ENCODE data around the gene VAT1L. TPM values are rescaled to one million over a fixed set of nuclear protein-coding genes. Genes with fewer than 3 reads are reported as not detected.

The VAT1L gene
- total and polyA plus RNA-seq, 2 donors (not counting 3 experiments of a cell fraction or from before 2014, with no cell fraction given), result 0.46 to 1.5 TPM

DNA sequence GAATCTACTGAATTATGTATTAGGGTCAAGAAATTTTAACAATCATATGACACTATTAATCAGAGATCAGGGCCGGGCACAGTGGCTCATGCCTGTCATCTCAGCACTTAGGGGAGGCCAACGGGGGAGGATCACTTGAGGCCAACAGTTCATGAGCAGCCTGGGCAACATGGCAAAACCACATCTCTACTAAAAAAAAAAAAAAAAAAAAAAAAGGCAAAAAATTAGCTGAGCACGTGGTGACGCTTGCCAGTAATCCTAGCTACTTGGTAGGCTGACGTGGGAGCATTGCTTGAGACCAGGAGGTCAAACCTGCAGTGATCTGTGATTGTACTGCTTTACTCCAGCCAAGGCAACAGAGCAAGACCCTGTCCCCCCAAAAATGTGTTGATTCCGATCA is 181.5 kb downstream of the VAT1L start:
- no peaks in the 10 kb centered on the region for H3K79me2 ChIP-seq (ENCODE audit: control insufficient read depth, insufficient read depth, low read length)
- H3K4me1 ChIP-seq (ENCODE audit: control insufficient read depth, extremely low read depth, insufficient read depth, low read length), result no peaks in the 10 kb centered on the region
- H4K20me1 ChIP-seq (replicated peaks; ENCODE audit: control insufficient read depth, extremely low read depth, insufficient read depth, low read length), result no peaks in the 10 kb centered on the region
- intact Hi-C loops (cut with micrococcal nuclease) (loop anchor here (2.0 kb wide), 2 partner anchors 181 to 531 kb away; partner anchors contain the start of gene VAT1L), dilution Hi-C loops (cut with MboI; ENCODE audit: extremely low pct_ligation_motif_present, low sequenced_read_pairs) (no loop called here)
- no peaks in the 10 kb centered on the region for H3K36me3 ChIP-seq (ENCODE audit: control insufficient read depth in 2 of 2, extremely low read depth in 1 of 2, insufficient read depth in 2 of 2, low read length in 2 of 2)
- TF ChIP-seq, protein P1, sequence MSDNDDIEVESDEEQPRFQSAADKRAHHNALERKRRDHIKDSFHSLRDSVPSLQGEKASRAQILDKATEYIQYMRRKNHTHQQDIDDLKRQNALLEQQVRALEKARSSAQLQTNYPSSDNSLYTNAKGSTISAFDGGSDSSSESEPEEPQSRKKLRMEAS (IDR thresholded peaks at IDR 0.05; ENCODE audit: insufficient read depth, insufficient read length), result no peak
- TF ChIP-seq POLR2AphosphoS5 (IDR thresholded peaks at IDR 0.05; ENCODE audit: insufficient read depth, low read depth, low read length) (no peak), MYC (IDR thresholded peaks at IDR 0.05; ENCODE audit: low read depth, low read length) (no peak), JUN (IDR thresholded peaks at IDR 0.05; ENCODE audit: borderline replicate concordance, insufficient read depth, insufficient read length, low read depth) (no peak), EZH2 (IDR thresholded peaks at IDR 0.05; ENCODE audit: borderline replicate concordance, low read depth, low read length, severe bottlenecking) (no peak), FOS (IDR thresholded peaks at IDR 0.05; ENCODE audit: borderline replicate concordance, insufficient read depth, low read length) (no peak), POLR2A (IDR thresholded peaks at IDR 0.05; ENCODE audit: low read depth, low read length) (no peak), GATA2 (IDR thresholded peaks at IDR 0.05; ENCODE audit: insufficient read depth, insufficient read length, low read depth, low read length) (no peak)
- TF ChIP-seq, protein P2, sequence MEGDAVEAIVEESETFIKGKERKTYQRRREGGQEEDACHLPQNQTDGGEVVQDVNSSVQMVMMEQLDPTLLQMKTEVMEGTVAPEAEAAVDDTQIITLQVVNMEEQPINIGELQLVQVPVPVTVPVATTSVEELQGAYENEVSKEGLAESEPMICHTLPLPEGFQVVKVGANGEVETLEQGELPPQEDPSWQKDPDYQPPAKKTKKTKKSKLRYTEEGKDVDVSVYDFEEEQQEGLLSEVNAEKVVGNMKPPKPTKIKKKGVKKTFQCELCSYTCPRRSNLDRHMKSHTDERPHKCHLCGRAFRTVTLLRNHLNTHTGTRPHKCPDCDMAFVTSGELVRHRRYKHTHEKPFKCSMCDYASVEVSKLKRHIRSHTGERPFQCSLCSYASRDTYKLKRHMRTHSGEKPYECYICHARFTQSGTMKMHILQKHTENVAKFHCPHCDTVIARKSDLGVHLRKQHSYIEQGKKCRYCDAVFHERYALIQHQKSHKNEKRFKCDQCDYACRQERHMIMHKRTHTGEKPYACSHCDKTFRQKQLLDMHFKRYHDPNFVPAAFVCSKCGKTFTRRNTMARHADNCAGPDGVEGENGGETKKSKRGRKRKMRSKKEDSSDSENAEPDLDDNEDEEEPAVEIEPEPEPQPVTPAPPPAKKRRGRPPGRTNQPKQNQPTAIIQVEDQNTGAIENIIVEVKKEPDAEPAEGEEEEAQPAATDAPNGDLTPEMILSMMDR (IDR thresholded peaks at IDR 0.05; ENCODE audit: extremely low read depth in 1 of 2, insufficient read depth in 1 of 2, low read depth in 1 of 2, low read length in 2 of 2), result no peak
- no peak overlapping the region for H2AFZ ChIP-seq (ENCODE audit: low read depth, low read length)
- BruUV-seq (replicated peaks), result no TSS peak
- no peak overlapping the region for H3K9ac ChIP-seq (replicated peaks; ENCODE audit: extremely low read depth, insufficient read depth, low read length)
- H3K9me1 ChIP-seq (replicated peaks; ENCODE audit: control insufficient read depth, extremely low read depth, insufficient read depth, low read length), result no peaks in the 10 kb centered on the region
- H3K4me3 ChIP-seq (replicated peaks in 1 of 3; ENCODE audit: insufficient read depth in 1 of 3, low read depth in 1 of 3, low read length in 3 of 3), result no peak overlapping the region
- no peak for FAIRE-seq
- CTCF ChIA-PET, result interaction anchor here (1.0 to 4.4 kb wide), 9 partner anchors 33 to 733 kb away, joined by 3 to 40 read pairs (median 5); no protein-coding TSS in a partner anchor
- POLR2A ChIA-PET, result interaction anchor here (0.6 kb wide), 1 partner anchor 734 kb away, joined by 8 read pairs; no protein-coding TSS in a partner anchor
- H3K9me3 ChIP-seq (replicated peaks; ENCODE audit: control insufficient read depth, insufficient read depth, low read length), result no peaks in the 10 kb centered on the region
- H3K4me2 ChIP-seq (ENCODE audit: insufficient read depth, low read length), result no peak overlapping the region
- no peak for DNase-seq (ENCODE audit: low read depth, low spot score)
- H3K27me3 ChIP-seq (ENCODE audit: control insufficient read depth in 2 of 2, insufficient read depth in 2 of 2, low read length in 2 of 2), result no peaks in the 10 kb centered on the region
- H3K27ac ChIP-seq (ENCODE audit: insufficient read depth, low read depth, low read length), result no peak overlapping the region
